ENCODE results near the gene TRIM44. TPM values are rescaled to one million over a fixed set of nuclear protein-coding genes. Genes with fewer than 3 reads are reported as not detected.

The TRIM44 gene
- total and polyA plus RNA-seq, 3 donors from 2014 or later, result 37.1 to 42.3 (median 41.6) TPM

DNA sequence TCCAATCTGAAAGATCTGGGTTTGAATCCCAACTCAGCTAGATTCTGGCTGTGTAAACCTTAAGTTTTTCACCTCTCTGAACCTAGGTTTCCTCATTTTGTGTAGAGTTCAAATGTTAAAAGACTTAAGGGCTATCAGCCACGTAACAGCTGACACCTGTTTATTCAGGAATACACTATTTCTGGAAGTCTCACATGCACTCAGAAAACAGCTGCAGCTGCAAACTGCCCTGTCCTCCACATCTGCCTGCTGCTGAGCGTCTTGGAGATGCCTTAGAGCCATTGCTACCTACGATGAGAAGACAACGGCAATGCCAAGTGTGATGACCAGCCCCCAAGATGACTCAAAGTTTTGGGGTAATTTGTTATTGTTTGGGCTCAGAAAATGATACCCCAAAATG lies 6.7 kb upstream of the TRIM44 start:
- Histone ChIP-seq H3K27ac (no peak overlapping the region), H3K4me1 (no peaks in the 10 kb centered on the region), H3K27me3 (no peaks in the 10 kb centered on the region), H3K4me3 (no peak overlapping the region), H3K9me3 (no peaks in the 10 kb centered on the region), H3K36me3 (ENCODE audit: low read depth, missing control alignments) (no peaks in the 10 kb centered on the region)
- intact Hi-C loops (cut with DNase I; ENCODE audit: low total_unique reads), result no loop called here
- 83 to 94% methylated on average over 4 of the region's 4 CpGs for WGBS, 2 donors
- TF ChIP-seq POLR2A (IDR thresholded peaks at IDR 0.05), result no peak
- TF ChIP-seq, protein P1, sequence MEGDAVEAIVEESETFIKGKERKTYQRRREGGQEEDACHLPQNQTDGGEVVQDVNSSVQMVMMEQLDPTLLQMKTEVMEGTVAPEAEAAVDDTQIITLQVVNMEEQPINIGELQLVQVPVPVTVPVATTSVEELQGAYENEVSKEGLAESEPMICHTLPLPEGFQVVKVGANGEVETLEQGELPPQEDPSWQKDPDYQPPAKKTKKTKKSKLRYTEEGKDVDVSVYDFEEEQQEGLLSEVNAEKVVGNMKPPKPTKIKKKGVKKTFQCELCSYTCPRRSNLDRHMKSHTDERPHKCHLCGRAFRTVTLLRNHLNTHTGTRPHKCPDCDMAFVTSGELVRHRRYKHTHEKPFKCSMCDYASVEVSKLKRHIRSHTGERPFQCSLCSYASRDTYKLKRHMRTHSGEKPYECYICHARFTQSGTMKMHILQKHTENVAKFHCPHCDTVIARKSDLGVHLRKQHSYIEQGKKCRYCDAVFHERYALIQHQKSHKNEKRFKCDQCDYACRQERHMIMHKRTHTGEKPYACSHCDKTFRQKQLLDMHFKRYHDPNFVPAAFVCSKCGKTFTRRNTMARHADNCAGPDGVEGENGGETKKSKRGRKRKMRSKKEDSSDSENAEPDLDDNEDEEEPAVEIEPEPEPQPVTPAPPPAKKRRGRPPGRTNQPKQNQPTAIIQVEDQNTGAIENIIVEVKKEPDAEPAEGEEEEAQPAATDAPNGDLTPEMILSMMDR (IDR thresholded peaks at IDR 0.05), result no peak
- DNase-seq, result no peak

DNA sequence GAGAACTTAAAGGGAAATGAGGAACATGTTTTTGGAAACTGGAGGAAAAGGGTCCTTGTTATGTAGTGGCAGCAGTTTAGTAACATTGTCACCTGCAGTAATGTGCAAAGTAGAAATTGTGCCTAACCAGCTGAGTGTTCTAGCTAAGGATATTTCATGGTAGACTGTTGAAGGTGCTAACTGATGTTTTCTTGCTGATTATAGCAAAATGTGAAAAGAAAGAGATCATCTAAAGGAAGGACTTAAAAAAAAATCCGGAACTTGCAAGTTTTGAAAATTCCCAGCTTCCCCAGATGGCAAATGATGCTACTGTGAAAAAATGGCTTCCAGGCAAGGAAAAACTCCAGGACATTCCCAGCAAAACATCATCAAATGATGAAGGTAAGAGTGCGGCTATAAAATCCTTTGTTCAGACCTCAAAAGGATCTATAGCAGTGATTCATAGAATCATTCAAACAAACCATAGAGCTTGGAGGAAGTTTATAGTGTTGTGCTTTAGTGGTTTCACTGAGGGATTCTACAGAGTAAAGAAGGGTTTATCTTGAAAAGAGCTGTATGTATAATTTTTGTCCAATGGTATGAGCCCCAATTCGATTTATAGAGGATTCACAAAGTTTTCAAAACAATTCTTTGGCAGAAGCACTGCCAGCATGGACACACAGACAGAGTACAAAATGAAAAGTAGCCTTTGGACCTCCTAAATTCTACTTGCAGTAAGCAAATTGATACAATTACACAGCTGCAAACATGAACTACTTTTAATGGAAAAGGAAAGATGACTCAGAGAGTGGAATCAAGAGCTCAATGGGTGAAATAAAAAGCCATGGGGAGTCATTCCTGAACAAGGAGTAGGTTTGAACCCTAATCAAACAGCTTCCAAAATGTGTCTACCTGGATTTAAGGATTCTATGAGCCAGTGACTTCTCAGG lies 4.3 kb upstream of the TRIM44 start:
- no peak for DNase-seq
- TF ChIP-seq POLR2A (IDR thresholded peaks at IDR 0.05), result no peak
- TF ChIP-seq, protein P1 (IDR thresholded peaks at IDR 0.05), result no peak
- intact Hi-C loops (cut with DNase I; ENCODE audit: low total_unique reads), result no loop called here
- no peaks in the 10 kb centered on the region for H3K36me3 ChIP-seq (ENCODE audit: low read depth, missing control alignments)
- H3K4me3 ChIP-seq, result no peak overlapping the region
- H3K27ac ChIP-seq, result no peak overlapping the region
- WGBS, 2 donors, result 74 to 81% methylated on average over 3 of the region's 3 CpGs
- no peaks in the 10 kb centered on the region for H3K9me3 ChIP-seq
- H3K27me3 ChIP-seq, result no peaks in the 10 kb centered on the region
- peaks cover 2% of the 10 kb centered on the region for H3K4me1 ChIP-seq

DNA sequence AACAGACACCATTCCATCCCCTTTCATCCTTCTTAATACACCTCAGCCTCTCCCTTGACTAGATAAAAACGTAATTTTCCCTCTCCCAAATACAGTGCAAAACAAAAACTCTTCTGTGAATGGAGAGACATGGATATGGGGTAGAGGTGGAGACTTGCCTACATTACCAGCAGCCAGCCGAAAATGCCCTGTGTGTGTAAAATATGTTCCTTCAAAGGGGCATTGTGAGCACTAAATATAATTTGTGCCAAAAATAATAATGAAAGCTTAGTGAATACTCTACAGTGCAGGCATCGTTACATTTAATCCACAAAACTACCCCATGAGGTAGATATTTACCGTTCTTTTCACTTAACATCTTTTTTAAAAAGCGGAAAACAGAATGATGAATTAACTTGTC lies 1.0 kb upstream of the TRIM44 start:
- no peak overlapping the region for H3K27ac ChIP-seq
- no peaks in the 10 kb centered on the region for H3K27me3 ChIP-seq
- no peaks in the 10 kb centered on the region for H3K9me3 ChIP-seq
- no peak for DNase-seq
- H3K4me3 ChIP-seq, result peak overlapping the region; percentile 91 to 95
- no peaks in the 10 kb centered on the region for H3K36me3 ChIP-seq (ENCODE audit: low read depth, missing control alignments)
- H3K4me1 ChIP-seq, result peaks cover 13% of the 10 kb centered on the region
- WGBS, 2 donors, result 24 to 33% methylated on average over 5 of the region's 5 CpGs
- TF ChIP-seq, protein P1 (IDR thresholded peaks at IDR 0.05), result no peak
- TF ChIP-seq POLR2A (IDR thresholded peaks at IDR 0.05), result no peak
- intact Hi-C loops (cut with DNase I; ENCODE audit: low total_unique reads), result no loop called here

DNA sequence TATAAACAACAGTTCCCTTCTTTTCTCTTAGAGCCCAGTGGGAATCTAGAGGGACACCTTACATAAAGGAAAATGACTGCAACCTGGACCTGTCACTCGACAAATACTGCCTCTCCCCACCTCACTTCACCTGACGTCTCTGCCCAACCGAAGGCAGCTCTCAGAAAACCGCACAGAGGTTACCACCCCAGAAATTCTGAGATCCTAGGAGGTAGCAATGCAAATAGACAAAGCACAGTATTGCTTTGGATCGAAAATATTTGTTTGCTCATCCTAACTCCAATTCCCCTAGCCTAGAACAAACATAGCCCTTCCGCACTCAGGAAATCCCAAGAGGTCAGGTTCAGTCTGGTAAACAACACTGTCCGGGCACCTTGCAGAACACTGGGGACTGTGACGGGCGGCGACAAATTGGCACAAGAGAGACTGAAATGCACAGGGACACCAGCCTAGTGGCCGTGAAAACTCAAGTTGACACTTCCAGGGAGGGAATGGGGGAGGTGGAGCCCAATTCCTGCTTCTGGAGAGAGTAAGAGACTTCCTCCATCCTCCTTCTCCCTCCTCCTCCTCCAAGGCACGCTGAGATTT lies 420 bp upstream of the TRIM44 start:
- Histone ChIP-seq H3K27ac (peak overlapping the region; percentile 94 to 95), H3K27me3 (no peaks in the 10 kb centered on the region), H3K36me3 (ENCODE audit: low read depth, missing control alignments) (no peaks in the 10 kb centered on the region), H3K4me1 (peaks cover 13% of the 10 kb centered on the region), H3K4me3 (peak overlapping the region; percentile 91 to 95), H3K9me3 (no peaks in the 10 kb centered on the region)
- no peak for TF ChIP-seq POLR2A (IDR thresholded peaks at IDR 0.05)
- TF ChIP-seq, protein P1 (IDR thresholded peaks at IDR 0.05), result no peak
- intact Hi-C loops (cut with DNase I; ENCODE audit: low total_unique reads), result no loop called here
- WGBS, 2 donors, result 0 to 2% methylated on average over 11 to 12 of the region's 12 CpGs
- DNase-seq, result no peak

All from testis (tissue), 3 donors.